NT2/D1 (cell line): Measurements from ENCODE around the gene ZBTB14.

ENCODE experiments used
- SUZ12 ChIP-seq: IDR thresholded peaks from 2 replicates; pipeline ENCODE4 v1.6.1; 2011; ENCODE audit not compliant: insufficient read length, insufficient read depth; ENCODE audit errors: extremely low read depth
- YY1 ChIP-seq: IDR thresholded peaks from 2 replicates; pipeline ENCODE4 v1.6.1; 2011; ENCODE audit not compliant: insufficient read length, insufficient read depth
- ZNF274 ChIP-seq: IDR thresholded peaks from 2 replicates; pipeline ENCODE4 v1.6.1; 2011; ENCODE audit warnings: mild to moderate bottlenecking, low read depth, low read length

DNA sequence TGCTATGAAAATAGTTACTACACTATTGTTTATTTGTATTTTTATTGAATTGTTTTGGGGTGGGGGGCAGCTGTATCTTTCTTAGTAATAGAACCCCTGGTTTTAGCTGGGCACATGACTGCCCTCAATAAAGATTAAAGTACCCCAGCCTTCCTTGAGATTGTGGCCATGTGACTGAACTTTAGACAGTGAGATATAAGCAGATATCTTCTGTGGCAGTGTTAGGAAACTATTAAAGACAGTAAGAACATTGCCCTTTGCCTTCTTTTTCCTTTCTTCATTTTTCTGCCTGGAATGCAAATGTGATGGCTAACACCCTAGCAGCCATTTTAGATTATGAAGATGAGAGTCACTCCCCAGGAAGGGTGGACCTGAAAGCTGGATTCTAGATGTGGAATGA is 50.6 kb downstream of the ZBTB14 start:
- TF ChIP-seq ZNF274: no peak
- no peak for TF ChIP-seq YY1
- TF ChIP-seq SUZ12: no peak
